Measurements from ENCODE around the gene SHISA5. TPM values are rescaled to one million over a fixed set of nuclear protein-coding genes. Genes with fewer than 3 reads are reported as not detected.

SHISA5 gene
- total RNA-seq, 1 donor from 2014 or later = 333 TPM

DNA sequence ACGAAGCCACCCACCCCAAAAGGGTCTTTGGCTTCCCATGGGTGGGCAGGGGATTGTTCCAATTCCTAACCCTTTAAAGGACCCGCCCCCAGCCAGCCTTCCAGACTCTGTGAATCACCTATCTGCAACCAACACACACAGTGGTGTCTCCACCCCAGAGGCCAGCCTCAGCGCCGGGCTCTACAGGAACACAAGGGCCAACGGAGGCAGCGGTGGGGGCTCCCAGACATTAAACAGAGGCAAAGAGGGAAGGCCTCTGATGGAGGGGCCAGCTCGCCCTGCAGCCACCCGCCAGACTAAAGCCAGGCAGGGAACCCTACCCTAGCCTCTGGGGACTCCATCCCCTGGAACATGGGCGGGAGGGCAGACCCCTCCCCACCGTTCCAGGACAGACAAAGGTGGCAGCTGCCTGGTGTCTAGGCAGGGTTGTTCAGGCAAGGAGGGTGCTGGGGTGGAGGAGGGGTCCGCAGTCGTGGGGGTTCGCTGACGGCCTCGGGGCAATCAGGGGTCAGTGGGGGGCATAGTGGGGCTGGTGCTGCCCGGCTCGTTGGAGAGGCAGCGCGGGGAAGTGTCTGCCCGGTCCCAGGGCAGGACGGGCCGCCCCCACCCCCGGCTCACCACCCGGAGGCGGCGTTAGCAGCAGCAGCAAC, 448 bp downstream of the SHISA5 start:
- no peaks in the 10 kb centered on the region for H3K27me3 Mint-ChIP-seq (ENCODE audit: low read depth, unreplicated experiment)
- peak overlapping the region; percentile 74 for H3K4me3 ChIP-seq (ENCODE audit: insufficient read depth, low read depth, low read length)
- H3K4me1 Mint-ChIP-seq (ENCODE audit: low read depth, unreplicated experiment) = peaks cover 19% of the 10 kb centered on the region
- H3K79me2 ChIP-seq (ENCODE audit: insufficient read depth, low read length) = peaks cover 29% of the 10 kb centered on the region
- no peaks in the 10 kb centered on the region for H3K36me3 ChIP-seq (ENCODE audit: insufficient read depth, low read length)
- peak overlapping the region; percentile 100 for H3K4me2 ChIP-seq (ENCODE audit: low read length)
- H3K9me3 ChIP-seq (ENCODE audit: insufficient read depth, low read depth, low read length) = no peaks in the 10 kb centered on the region
- FAIRE-seq (no peak), DNase-seq (ENCODE audit: low read depth) (peak; percentile 55)
- H3K4me3 Mint-ChIP-seq (ENCODE audit: unreplicated experiment) = peak overlapping the region; percentile 88
- TF ChIP-seq, protein P1, sequence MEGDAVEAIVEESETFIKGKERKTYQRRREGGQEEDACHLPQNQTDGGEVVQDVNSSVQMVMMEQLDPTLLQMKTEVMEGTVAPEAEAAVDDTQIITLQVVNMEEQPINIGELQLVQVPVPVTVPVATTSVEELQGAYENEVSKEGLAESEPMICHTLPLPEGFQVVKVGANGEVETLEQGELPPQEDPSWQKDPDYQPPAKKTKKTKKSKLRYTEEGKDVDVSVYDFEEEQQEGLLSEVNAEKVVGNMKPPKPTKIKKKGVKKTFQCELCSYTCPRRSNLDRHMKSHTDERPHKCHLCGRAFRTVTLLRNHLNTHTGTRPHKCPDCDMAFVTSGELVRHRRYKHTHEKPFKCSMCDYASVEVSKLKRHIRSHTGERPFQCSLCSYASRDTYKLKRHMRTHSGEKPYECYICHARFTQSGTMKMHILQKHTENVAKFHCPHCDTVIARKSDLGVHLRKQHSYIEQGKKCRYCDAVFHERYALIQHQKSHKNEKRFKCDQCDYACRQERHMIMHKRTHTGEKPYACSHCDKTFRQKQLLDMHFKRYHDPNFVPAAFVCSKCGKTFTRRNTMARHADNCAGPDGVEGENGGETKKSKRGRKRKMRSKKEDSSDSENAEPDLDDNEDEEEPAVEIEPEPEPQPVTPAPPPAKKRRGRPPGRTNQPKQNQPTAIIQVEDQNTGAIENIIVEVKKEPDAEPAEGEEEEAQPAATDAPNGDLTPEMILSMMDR (IDR thresholded peaks at IDR 0.05; ENCODE audit: insufficient read depth, low read depth, low read length) = no peak
- no peak for TF ChIP-seq EZH2 (IDR thresholded peaks at IDR 0.05; ENCODE audit: insufficient read depth, low read length)
- H3K4me1 ChIP-seq (ENCODE audit: insufficient read depth, low read length) = peaks cover 31% of the 10 kb centered on the region
- peaks cover 18% of the 10 kb centered on the region for H4K20me1 ChIP-seq (ENCODE audit: insufficient read depth, low read length)
- peak overlapping the region; percentile 45 for H3K27ac ChIP-seq (ENCODE audit: low read depth, low read length)
- no peaks in the 10 kb centered on the region for H3K9me3 Mint-ChIP-seq (ENCODE audit: unreplicated experiment)
- H3K27ac Mint-ChIP-seq (ENCODE audit: unreplicated experiment) = peak overlapping the region; percentile 87
- peaks cover 13% of the 10 kb centered on the region for H3K36me3 Mint-ChIP-seq (ENCODE audit: low read depth, unreplicated experiment)
- H2AFZ ChIP-seq (ENCODE audit: low read depth, low read length) = peak overlapping the region; percentile 82
- H3K9ac ChIP-seq (ENCODE audit: low read length) = peak overlapping the region; percentile 87
- no peaks in the 10 kb centered on the region for H3K27me3 ChIP-seq (ENCODE audit: insufficient read depth, low read length)

DNA sequence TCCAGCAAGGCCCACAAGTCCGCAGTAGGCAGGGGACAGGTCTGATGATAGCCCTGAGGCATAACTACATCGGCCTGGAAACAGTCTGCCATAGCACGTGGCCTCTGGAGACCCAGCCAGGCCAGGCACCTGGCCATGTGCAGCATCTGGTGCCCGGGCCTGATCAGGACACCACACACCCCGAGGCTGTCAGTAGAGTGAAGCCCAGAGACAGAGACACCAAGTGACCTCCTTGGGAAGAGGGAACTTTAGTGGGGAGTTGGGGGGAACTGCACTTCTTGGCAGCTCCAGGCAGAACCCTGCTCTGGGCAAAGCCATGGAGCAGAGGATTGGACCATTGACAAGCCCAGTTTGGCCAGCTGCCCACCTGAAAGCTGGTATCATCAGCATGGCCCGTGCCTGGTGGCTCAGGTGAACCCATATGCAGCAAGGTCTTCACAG, 1.2 kb downstream of the SHISA5 start:
- H3K4me1 ChIP-seq (ENCODE audit: insufficient read depth, low read length) = peaks cover 27% of the 10 kb centered on the region
- H3K4me3 Mint-ChIP-seq (ENCODE audit: unreplicated experiment) = peak overlapping the region; percentile 88
- peak overlapping the region; percentile 87 for H3K27ac Mint-ChIP-seq (ENCODE audit: unreplicated experiment)
- TF ChIP-seq EZH2 (IDR thresholded peaks at IDR 0.05; ENCODE audit: insufficient read depth, low read length) = no peak
- TF ChIP-seq, protein P1 (IDR thresholded peaks at IDR 0.05; ENCODE audit: insufficient read depth, low read depth, low read length) = no peak
- FAIRE-seq (no peak), DNase-seq (ENCODE audit: low read depth) (no peak)
- H3K9me3 ChIP-seq (ENCODE audit: insufficient read depth, low read depth, low read length) = no peaks in the 10 kb centered on the region
- no peak overlapping the region for H3K27ac ChIP-seq (ENCODE audit: low read depth, low read length)
- H3K27me3 Mint-ChIP-seq (ENCODE audit: low read depth, unreplicated experiment) = no peaks in the 10 kb centered on the region
- H3K9ac ChIP-seq (ENCODE audit: low read length) = no peak overlapping the region
- no peak overlapping the region for H2AFZ ChIP-seq (ENCODE audit: low read depth, low read length)
- no peaks in the 10 kb centered on the region for H3K36me3 ChIP-seq (ENCODE audit: insufficient read depth, low read length)
- H3K4me1 Mint-ChIP-seq (ENCODE audit: low read depth, unreplicated experiment) = peaks cover 17% of the 10 kb centered on the region
- H3K9me3 Mint-ChIP-seq (ENCODE audit: unreplicated experiment) = peaks cover 3% of the 10 kb centered on the region
- peaks cover 18% of the 10 kb centered on the region for H4K20me1 ChIP-seq (ENCODE audit: insufficient read depth, low read length)
- H3K36me3 Mint-ChIP-seq (ENCODE audit: low read depth, unreplicated experiment) = peaks cover 18% of the 10 kb centered on the region
- H3K4me2 ChIP-seq (ENCODE audit: low read length) = peak overlapping the region; percentile 100
- H3K27me3 ChIP-seq (ENCODE audit: insufficient read depth, low read length) = no peaks in the 10 kb centered on the region
- peaks cover 29% of the 10 kb centered on the region for H3K79me2 ChIP-seq (ENCODE audit: insufficient read depth, low read length)
- H3K4me3 ChIP-seq (ENCODE audit: insufficient read depth, low read depth, low read length) = peak overlapping the region; percentile 74

DNA sequence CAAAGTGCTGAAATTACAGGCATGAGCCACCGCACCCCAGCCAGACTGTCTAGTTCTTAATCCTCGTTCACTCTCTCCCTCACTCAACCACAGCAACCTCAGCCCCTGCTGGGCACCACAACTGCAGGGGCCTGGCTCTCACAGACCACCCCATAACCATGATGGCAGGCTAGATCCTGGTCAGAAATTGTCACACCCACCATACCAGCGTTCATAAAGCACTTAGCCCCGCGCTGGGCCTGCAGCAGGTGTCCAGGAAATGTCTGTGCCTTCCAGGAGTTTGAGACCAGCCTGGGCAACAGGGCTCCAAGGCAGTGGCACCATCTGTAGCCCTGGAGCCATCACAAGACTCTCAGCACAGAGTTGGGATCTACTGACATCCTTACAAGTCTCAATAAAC, 1.9 kb downstream of the SHISA5 start:
- Mint-ChIP-seq H3K36me3 (ENCODE audit: low read depth, unreplicated experiment) (peaks cover 19% of the 10 kb centered on the region), H3K9me3 (ENCODE audit: unreplicated experiment) (peaks cover 3% of the 10 kb centered on the region), H3K27ac (ENCODE audit: unreplicated experiment) (no peak overlapping the region), H3K4me1 (ENCODE audit: low read depth, unreplicated experiment) (peaks cover 14% of the 10 kb centered on the region), H3K4me3 (ENCODE audit: unreplicated experiment) (peak overlapping the region; percentile 88), H3K27me3 (ENCODE audit: low read depth, unreplicated experiment) (no peaks in the 10 kb centered on the region)
- Histone ChIP-seq H3K4me1 (ENCODE audit: insufficient read depth, low read length) (peaks cover 21% of the 10 kb centered on the region), H3K4me3 (ENCODE audit: insufficient read depth, low read depth, low read length) (no peak overlapping the region), H2AFZ (ENCODE audit: low read depth, low read length) (no peak overlapping the region), H3K9ac (ENCODE audit: low read length) (no peak overlapping the region), H3K79me2 (ENCODE audit: insufficient read depth, low read length) (peaks cover 29% of the 10 kb centered on the region), H3K4me2 (ENCODE audit: low read length) (peak overlapping the region; percentile 100), H3K27ac (ENCODE audit: low read depth, low read length) (no peak overlapping the region), H4K20me1 (ENCODE audit: insufficient read depth, low read length) (peaks cover 18% of the 10 kb centered on the region), H3K27me3 (ENCODE audit: insufficient read depth, low read length) (no peaks in the 10 kb centered on the region), H3K9me3 (ENCODE audit: insufficient read depth, low read depth, low read length) (no peaks in the 10 kb centered on the region), H3K36me3 (ENCODE audit: insufficient read depth, low read length) (no peaks in the 10 kb centered on the region)
- DNase-seq (ENCODE audit: low read depth) (no peak), FAIRE-seq (no peak)
- TF ChIP-seq, protein P1 (IDR thresholded peaks at IDR 0.05; ENCODE audit: insufficient read depth, low read depth, low read length) = no peak
- TF ChIP-seq EZH2 (IDR thresholded peaks at IDR 0.05; ENCODE audit: insufficient read depth, low read length) = no peak

Measured in astrocyte (in vitro differentiated cells and primary cell).